Breast epithelium (tissue), 4 donors: ENCODE results near the gene GNB1. TPM values are rescaled to one million over a fixed set of nuclear protein-coding genes. Genes with fewer than 3 reads are reported as not detected.

Experiments
- DNase-seq, 2 donors: peaks; one replicate each; pipeline ENCODE4 v3.0.0-alpha.2; 2019; ENCODE audit warnings: low spot score in 2 of 2
- H3K27ac ChIP-seq, 2 donors: fragments of 200-600 bp; sonication (generic) in 1 of 2; one replicate each; pipeline ENCODE4 v1.5.1; 2016 to 2019; ENCODE audit warnings: mild to moderate bottlenecking in 1 of 2
- H3K27me3 ChIP-seq, 2 donors: fragments of 200-600 bp; sonication (generic) in 1 of 2; one replicate each; pipeline versions ENCODE4 v1.5.1 to v1.6.0; 2017 to 2019; ENCODE audit warnings: control low read depth in 1 of 2, mild to moderate bottlenecking in 1 of 2
- H3K36me3 ChIP-seq: fragments of 200-600 bp; one replicate; pipeline ENCODE4 v1.5.1; 2019
- H3K4me1 ChIP-seq, 2 donors: fragments of 200-600 bp; sonication (generic); one replicate each; pipeline ENCODE4 v1.5.1; 2016 to 2019; ENCODE audit warnings: control low read depth in 1 of 2
- H3K4me3 ChIP-seq, 3 donors: fragments of 200-600 bp; sonication (generic); 1 replicate in 2 of 3; 2 replicates in 1 of 3; pipeline ENCODE4 v1.5.1; 2016 to 2019; ENCODE audit warnings: mild to moderate bottlenecking in 3 of 3, moderate library complexity in 2 of 3
- H3K9me3 ChIP-seq, 2 donors: fragments of 200-600 bp; sonication (generic) in 1 of 2; one replicate each; pipeline ENCODE4 v1.5.1; 2016 to 2019; ENCODE audit warnings: control low read depth in 1 of 2
- CTCF ChIP-seq, 3 donors: fragments of 450-650 bp; IDR thresholded peaks; one replicate each; pipeline ENCODE4 v1.5.1; 2016 to 2017; ENCODE audit warnings: antibody characterized with exemption in 3 of 3, mild to moderate bottlenecking in 3 of 3, moderate library complexity in 3 of 3
- POLR2A ChIP-seq: fragments of 450-650 bp; IDR thresholded peaks from one replicate; pipeline ENCODE4 v1.6.1; 2016; ENCODE audit warnings: antibody characterized with exemption, mild to moderate bottlenecking, moderate library complexity
- POLR2AphosphoS5 ChIP-seq, 3 donors: sonication (generic); formaldehyde crosslinking; IDR thresholded peaks; one replicate each; pipeline ENCODE4 v1.6.1; 2017; ENCODE audit warnings: antibody characterized with exemption in 3 of 3
- intact Hi-C: fragments of 100-400 bp; cut with DNase I; formaldehyde crosslinking; loops from one replicate; pipeline ENCODE4 v1.15.1; 2023; ENCODE audit warnings: low total_unique reads
- total RNA-seq, 3 donors: library from RNA; depleted of rRNA; stranded (reverse); fragments of >200 nt; gene quantifications; one replicate each; pipeline ENCODE4 v1.1.0, GENCODE V29; 2016

The GNB1 gene
- total RNA-seq, 3 donors from 2014 or later = 108 to 138 (median 123) TPM

- H3K36me3 ChIP-seq = no peaks in the 10 kb centered on the region
- no peak for DNase-seq
- H3K27ac ChIP-seq = no peak overlapping the region
- intact Hi-C loops = no loop called here
- no peaks in the 10 kb centered on the region for H3K4me1 ChIP-seq
- TF ChIP-seq POLR2A = no peak
- no peak for TF ChIP-seq POLR2AphosphoS5 (IDR thresholded peaks at IDR 0.05)
- no peak for TF ChIP-seq CTCF (IDR thresholded peaks at IDR 0.05)
- H3K4me3 ChIP-seq = no peak overlapping the region
- H3K9me3 ChIP-seq = no peaks in the 10 kb centered on the region
- no peaks in the 10 kb centered on the region for H3K27me3 ChIP-seq
Observed at GRCh38 chr1:1832166-1832565, 58.7 kb downstream of the GNB1 start.

- H3K4me1 ChIP-seq = no peaks in the 10 kb centered on the region
- intact Hi-C loops = no loop called here
- no peaks in the 10 kb centered on the region for H3K36me3 ChIP-seq
- TF ChIP-seq POLR2AphosphoS5 (IDR thresholded peaks at IDR 0.05) (no peak), POLR2A (no peak), CTCF (IDR thresholded peaks at IDR 0.05) (no peak)
- H3K27me3 ChIP-seq = no peaks in the 10 kb centered on the region
- H3K4me3 ChIP-seq = no peak overlapping the region
- H3K9me3 ChIP-seq = no peaks in the 10 kb centered on the region
- H3K27ac ChIP-seq = no peak overlapping the region
- no peak for DNase-seq
Observed at GRCh38 chr1:1827089-1827848, 63.6 kb downstream of the GNB1 start.

GRCh38 chr1:1826356-1827088 is 64.4 kb downstream of the GNB1 start:
- Histone ChIP-seq H3K4me1 (no peaks in the 10 kb centered on the region), H3K9me3 (no peaks in the 10 kb centered on the region), H3K27ac (no peak overlapping the region), H3K4me3 (no peak overlapping the region), H3K27me3 (no peaks in the 10 kb centered on the region), H3K36me3 (no peaks in the 10 kb centered on the region)
- no peak for DNase-seq
- intact Hi-C loops = no loop called here
- TF ChIP-seq POLR2A = no peak
- no peak for TF ChIP-seq POLR2AphosphoS5 (IDR thresholded peaks at IDR 0.05)
- TF ChIP-seq CTCF (IDR thresholded peaks at IDR 0.05) = no peak

- TF ChIP-seq POLR2A (no peak), CTCF (IDR thresholded peaks at IDR 0.05) (no peak), POLR2AphosphoS5 (IDR thresholded peaks at IDR 0.05) (no peak)
- no peaks in the 10 kb centered on the region for H3K4me1 ChIP-seq
Observed at GRCh38 chr1:1825217-1825616, 65.7 kb downstream of the GNB1 start.

GRCh38 chr1:1819762-1820161 is 71.1 kb downstream of the GNB1 start:
- Histone ChIP-seq H3K36me3 (no peaks in the 10 kb centered on the region), H3K4me3 (no peak overlapping the region), H3K27ac (no peak overlapping the region), H3K4me1 (no peaks in the 10 kb centered on the region), H3K27me3 (no peaks in the 10 kb centered on the region), H3K9me3 (no peaks in the 10 kb centered on the region)
- intact Hi-C loops = no loop called here
- DNase-seq = no peak
- TF ChIP-seq CTCF (IDR thresholded peaks at IDR 0.05) (no peak), POLR2A (no peak), POLR2AphosphoS5 (IDR thresholded peaks at IDR 0.05) (no peak)

More at GRCh38 chr1:1825217-1825616, 65.7 kb downstream of the GNB1 start:
- no peak for DNase-seq
- Histone ChIP-seq H3K27me3 (no peaks in the 10 kb centered on the region), H3K9me3 (no peaks in the 10 kb centered on the region), H3K36me3 (no peaks in the 10 kb centered on the region), H3K27ac (no peak overlapping the region), H3K4me3 (no peak overlapping the region)
- intact Hi-C loops = no loop called here
